CD4-positive, alpha-beta T cell (primary cell): ENCODE measurements around the gene CEP295NL. TPM values are rescaled to one million over a fixed set of nuclear protein-coding genes. Genes with fewer than 3 reads are reported as not detected.
"Not testable (repeated sequence)": the region's sequence is repeated elsewhere in the genome, so short reads cannot be mapped to it uniquely, and the experiment has no call there.

ENCODE experiments used
- ATAC-seq: fragments of 200-7000 bp; cut with Tn5 transposase; one replicate; pipeline ENCODE4 v1.10.0; 2022; ENCODE audit warnings: mild to moderate bottlenecking; ENCODE audit not compliant: poor library complexity
- CTCF ChIA-PET: fragments of 350-600 bp; sonication (Branson Sonifier 250); formaldehyde crosslinking; loops from one replicate; lab custom pipeline; 2021; ENCODE audit warnings: antibody characterized with exemption, inconsistent platforms; lab: Charles Lee
- POLR2A ChIA-PET: fragments of 350-600 bp; sonication (Branson Sonifier 250); formaldehyde crosslinking; loops from one replicate; lab custom pipeline; 2021; ENCODE audit warnings: antibody characterized with exemption, inconsistent platforms; lab: Charles Lee
- DNase-seq, 14 experiments: peaks; one replicate each; pipeline ENCODE4 v3.0.0-alpha.2; 2013 to 2020; ENCODE audit warnings: mixed read lengths in 2 of 14
- H3K27ac ChIP-seq, 2 donors: one replicate each; pipeline versions ENCODE4 v1.5.1 to v1.7.0; 2013; ENCODE audit warnings: low read length in 2 of 2, low read depth in 1 of 2, mild to moderate bottlenecking in 1 of 2
- H3K27me3 ChIP-seq, 2 experiments: 1 replicate in 1 of 2; 2 replicates in 1 of 2; pipeline versions ENCODE4 v1.6.1 to v1.7.0; 2013; ENCODE audit warnings: low read length in 2 of 2, control low read depth in 1 of 2, mild to moderate bottlenecking in 1 of 2, moderate library complexity in 1 of 2; ENCODE audit not compliant: insufficient read depth in 2 of 2, control insufficient read depth in 1 of 2
- H3K36me3 ChIP-seq: one replicate; pipeline ENCODE4 v1.6.1; 2013; ENCODE audit warnings: low read length, control low read depth; ENCODE audit not compliant: insufficient read depth
- H3K4me1 ChIP-seq: one replicate; pipeline ENCODE4 v1.6.1; 2013; ENCODE audit warnings: low read length, control low read depth; ENCODE audit not compliant: insufficient read depth
- H3K4me3 ChIP-seq: one replicate; pipeline ENCODE4 v1.5.1; 2013; ENCODE audit warnings: mild to moderate bottlenecking, low read length, moderate library complexity
- H3K9me3 ChIP-seq, 2 experiments: 1 replicate in 1 of 2; 2 replicates in 1 of 2; pipeline versions ENCODE4 v1.6.1 to v1.7.0; 2013; ENCODE audit warnings: low read length in 2 of 2, mild to moderate bottlenecking in 2 of 2, control low read depth in 1 of 2, moderate library complexity in 1 of 2; ENCODE audit not compliant: control insufficient read depth in 1 of 2, insufficient read depth in 1 of 2
- H3K27ac Mint-ChIP-seq: one replicate; pipeline ENCODE4 v1.8.0; 2020; ENCODE audit warnings: mixed read lengths
- H3K27me3 Mint-ChIP-seq: one replicate; pipeline ENCODE4 v1.8.0; 2021; ENCODE audit warnings: mixed read lengths
- H3K36me3 Mint-ChIP-seq: one replicate; pipeline ENCODE4 v1.8.0; 2021; ENCODE audit warnings: low read depth, mixed read lengths
- H3K4me1 Mint-ChIP-seq: one replicate; pipeline ENCODE4 v1.8.0; 2021; ENCODE audit warnings: low read depth, mixed read lengths
- H3K4me3 Mint-ChIP-seq: one replicate; pipeline ENCODE4 v1.8.0; 2020; ENCODE audit warnings: mild to moderate bottlenecking, mixed read lengths
- H3K9me3 Mint-ChIP-seq: one replicate; pipeline ENCODE4 v1.8.0; 2020; ENCODE audit warnings: mixed read lengths
- CTCF ChIP-seq: fragments of 200-600 bp; IDR thresholded peaks from one replicate; pipeline ENCODE4 v1.8.0; 2022; ENCODE audit warnings: antibody characterized with exemption, mild to moderate bottlenecking
- intact Hi-C, 2 experiments: fragments of 100-400 bp; cut with DNase I in 1 of 2; cut with micrococcal nuclease in 1 of 2; formaldehyde crosslinking; loops; one replicate each; pipeline versions ENCODE4 v1.15.1 to v1.9.0; 2023 to 2025; cut with DNase I, micrococcal nuclease
- total RNA-seq, 174 experiments: library from RNA in 2 of 174; stranded (reverse) in 2 of 174; gene quantifications; one replicate each; pipeline ENCODE4 v1.2.3 and lab custom pipeline; 2021 to 2026

The CEP295NL gene
- total RNA-seq, 2 experiments from 2014 or later: 2.6 to 2.7 TPM

- intact Hi-C loops: loop anchor here in 1 of 2 experiments (2.0 kb wide), 1 partner anchor 34 kb away; the partner anchor contains the start of gene TIMP2
- Mint-ChIP-seq H3K36me3 (no peaks in the 10 kb centered on the region), H3K4me1 (peaks cover 50% of the 10 kb centered on the region)
Measured at GRCh38 chr17:78890498-78890897, 12.5 kb downstream of the CEP295NL start.

DNA sequence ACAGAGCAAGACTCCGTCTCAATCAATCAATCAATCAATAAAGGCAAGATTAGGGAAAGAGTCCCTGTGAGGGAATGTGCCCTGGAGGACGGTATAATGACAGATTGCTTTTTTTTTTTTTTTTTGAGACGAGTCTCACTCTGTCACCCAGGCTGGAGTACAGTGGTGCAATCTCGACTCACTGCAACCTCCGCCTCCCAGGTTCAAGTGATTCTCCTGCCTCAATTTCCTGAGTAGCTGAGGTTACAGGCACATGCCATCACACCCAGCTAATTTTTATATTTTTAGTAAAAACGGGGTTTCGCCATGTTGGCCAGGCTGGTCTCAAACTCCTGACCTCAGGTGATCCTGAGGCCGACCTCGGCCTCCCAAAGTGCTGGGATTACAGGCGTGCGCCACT is 12.9 kb downstream of the CEP295NL start:
- CTCF ChIA-PET, H3K9me3 Mint-ChIP-seq, H3K36me3 Mint-ChIP-seq, DNase-seq, H3K4me3 ChIP-seq, H3K9me3 ChIP-seq, H3K27me3 ChIP-seq, H3K36me3 ChIP-seq, H3K27me3 Mint-ChIP-seq: not testable (repeated sequence)
- Histone ChIP-seq H3K27ac (peak overlapping the region in 1 of 2 donors; percentile 21), H3K4me1 (peaks cover 46% of the 10 kb centered on the region)
- POLR2A ChIA-PET: interaction anchor here (0.6 to 2.3 kb wide), 6 partner anchors 7 to 105 kb away, joined by 3 to 7 read pairs (median 3); partner anchors contain the start of gene TIMP2
- Mint-ChIP-seq H3K27ac (peak overlapping the region; percentile 83), H3K4me3 (peak overlapping the region; percentile 42), H3K4me1 (peaks cover 50% of the 10 kb centered on the region)
- peak; percentile 50 for ATAC-seq
- intact Hi-C loops: loop anchor here in 1 of 2 experiments (2.0 kb wide), 1 partner anchor 35 kb away; the partner anchor contains the start of gene TIMP2

More at GRCh38 chr17:78890498-78890897, 12.5 kb downstream of the CEP295NL start:
- peak; percentile 82 for ATAC-seq
- Mint-ChIP-seq H3K27ac (peak overlapping the region; percentile 83), H3K9me3 (no peaks in the 10 kb centered on the region), H3K4me3 (peak overlapping the region; percentile 42), H3K27me3 (no peaks in the 10 kb centered on the region)
- Histone ChIP-seq H3K36me3 (no peaks in the 10 kb centered on the region), H3K4me3 (no peak overlapping the region), H3K27ac (peak overlapping the region; percentile 23 to 48), H3K4me1 (peaks cover 46% of the 10 kb centered on the region), H3K9me3 (no peaks in the 10 kb centered on the region), H3K27me3 (no peaks in the 10 kb centered on the region)
- ChIA-PET CTCF (no interaction called here), POLR2A (interaction anchor here (0.6 to 2.3 kb wide), 6 partner anchors 8 to 105 kb away, joined by 3 to 7 read pairs (median 3); partner anchors contain the start of gene TIMP2)
- peak; percentile 24 to 82 (median 52) for DNase-seq
- no peak for TF ChIP-seq CTCF

DNA sequence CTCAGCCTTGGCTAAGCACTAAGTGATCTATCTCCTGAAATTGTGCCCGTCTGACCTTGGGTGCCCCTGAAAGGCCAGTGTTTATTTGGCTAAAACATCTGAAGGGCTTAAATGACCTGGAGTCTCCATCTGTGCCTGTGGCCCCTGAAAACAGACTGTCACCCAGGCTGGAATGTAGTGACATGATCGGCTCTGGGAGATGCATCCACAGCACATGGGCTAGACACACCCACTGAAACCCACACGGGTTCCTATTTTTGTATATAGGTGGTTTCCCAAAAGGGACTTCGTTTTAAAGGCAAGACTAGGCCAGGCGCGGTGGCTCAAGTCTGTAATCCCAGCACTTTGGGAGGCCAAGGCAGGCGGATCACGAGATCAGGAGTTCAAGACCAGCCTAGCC is 13.5 kb downstream of the CEP295NL start:
- Histone ChIP-seq H3K9me3 (no peaks in the 10 kb centered on the region), H3K4me1 (peaks cover 46% of the 10 kb centered on the region), H3K4me3 (peak overlapping the region; percentile 5), H3K27me3 (no peaks in the 10 kb centered on the region), H3K27ac (peak overlapping the region; percentile 35 to 45), H3K36me3 (no peaks in the 10 kb centered on the region)
- no peak for TF ChIP-seq CTCF
- DNase-seq (peak in 3 of 14 experiments; percentile 25 to 65 (median 59)), ATAC-seq (no peak)
- Mint-ChIP-seq H3K9me3 (no peaks in the 10 kb centered on the region), H3K27ac (peak overlapping the region; percentile 83), H3K36me3 (no peaks in the 10 kb centered on the region), H3K4me3 (no peak overlapping the region), H3K4me1 (peaks cover 50% of the 10 kb centered on the region), H3K27me3 (no peaks in the 10 kb centered on the region)
- CTCF ChIA-PET: no interaction called here
- POLR2A ChIA-PET: interaction anchor here (0.7 to 2.3 kb wide), 2 partner anchors 26 to 36 kb away, joined by 3 to 7 read pairs; partner anchors contain the start of gene TIMP2
- intact Hi-C loops: loop anchor here in 1 of 2 experiments (5.0 kb wide), 1 partner anchor 33 kb away; no protein-coding TSS in a partner anchor
